ENCODE measurements around the gene BFSP2. TPM values are rescaled to one million over a fixed set of nuclear protein-coding genes. Genes with fewer than 3 reads are reported as not detected.

The BFSP2 gene
- total RNA-seq, 2 donors from 2014 or later, result not detected

DNA sequence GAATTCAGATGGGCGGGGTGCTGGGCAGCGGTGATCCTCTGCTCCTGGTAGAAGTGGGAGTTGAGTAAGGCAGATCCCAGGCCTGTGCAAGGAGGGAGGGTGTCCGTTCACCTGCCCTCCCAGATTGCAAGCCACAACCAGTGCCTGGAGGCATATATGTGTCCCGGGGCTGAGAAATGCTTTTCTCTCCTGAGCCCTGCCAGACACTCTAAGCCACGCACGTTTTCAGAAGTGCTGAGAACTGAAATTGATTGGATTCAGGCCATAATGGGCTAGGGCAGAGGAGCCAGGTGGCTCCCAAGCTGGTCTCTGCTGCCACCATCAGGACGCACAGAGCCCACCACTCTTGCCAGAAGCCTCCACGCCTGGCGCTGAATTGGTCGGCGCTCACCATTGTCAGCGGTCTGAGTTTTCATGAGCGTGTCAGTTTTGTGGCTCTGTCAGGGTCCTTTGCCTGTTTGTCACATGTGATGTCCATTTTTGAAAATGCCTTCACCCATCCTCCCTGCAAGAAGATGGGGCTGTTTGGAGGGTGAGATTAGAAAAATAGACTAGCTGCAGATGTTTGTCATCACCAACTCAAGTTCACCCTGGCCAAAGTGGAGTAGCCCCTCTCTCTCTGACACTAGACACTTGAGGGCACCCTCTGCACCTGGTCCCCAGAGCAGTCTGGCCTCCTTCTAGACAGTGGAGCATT lies 15.4 kb upstream of the BFSP2 start:
- Histone ChIP-seq H3K4me3 (no peak overlapping the region), H3K27me3 (replicated peaks; ENCODE audit: insufficient read depth) (no peaks in the 10 kb centered on the region), H3K9me3 (no peaks in the 10 kb centered on the region), H3K27ac (no peak overlapping the region), H3K4me1 (ENCODE audit: control insufficient read depth in 1 of 2, low read depth in 2 of 2) (peaks cover 0 to 5% of the 10 kb centered on the region in 2 donors), H3K36me3 (no peaks in the 10 kb centered on the region)
- TF ChIP-seq, protein P1, sequence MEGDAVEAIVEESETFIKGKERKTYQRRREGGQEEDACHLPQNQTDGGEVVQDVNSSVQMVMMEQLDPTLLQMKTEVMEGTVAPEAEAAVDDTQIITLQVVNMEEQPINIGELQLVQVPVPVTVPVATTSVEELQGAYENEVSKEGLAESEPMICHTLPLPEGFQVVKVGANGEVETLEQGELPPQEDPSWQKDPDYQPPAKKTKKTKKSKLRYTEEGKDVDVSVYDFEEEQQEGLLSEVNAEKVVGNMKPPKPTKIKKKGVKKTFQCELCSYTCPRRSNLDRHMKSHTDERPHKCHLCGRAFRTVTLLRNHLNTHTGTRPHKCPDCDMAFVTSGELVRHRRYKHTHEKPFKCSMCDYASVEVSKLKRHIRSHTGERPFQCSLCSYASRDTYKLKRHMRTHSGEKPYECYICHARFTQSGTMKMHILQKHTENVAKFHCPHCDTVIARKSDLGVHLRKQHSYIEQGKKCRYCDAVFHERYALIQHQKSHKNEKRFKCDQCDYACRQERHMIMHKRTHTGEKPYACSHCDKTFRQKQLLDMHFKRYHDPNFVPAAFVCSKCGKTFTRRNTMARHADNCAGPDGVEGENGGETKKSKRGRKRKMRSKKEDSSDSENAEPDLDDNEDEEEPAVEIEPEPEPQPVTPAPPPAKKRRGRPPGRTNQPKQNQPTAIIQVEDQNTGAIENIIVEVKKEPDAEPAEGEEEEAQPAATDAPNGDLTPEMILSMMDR (IDR thresholded peaks at IDR 0.05), result peak; percentile 51
- no peak for ATAC-seq (ENCODE audit: insufficient number of reproducible peaks, low FRiP score, low read depth)
- no peak for DNase-seq (ENCODE audit: low spot score)

DNA sequence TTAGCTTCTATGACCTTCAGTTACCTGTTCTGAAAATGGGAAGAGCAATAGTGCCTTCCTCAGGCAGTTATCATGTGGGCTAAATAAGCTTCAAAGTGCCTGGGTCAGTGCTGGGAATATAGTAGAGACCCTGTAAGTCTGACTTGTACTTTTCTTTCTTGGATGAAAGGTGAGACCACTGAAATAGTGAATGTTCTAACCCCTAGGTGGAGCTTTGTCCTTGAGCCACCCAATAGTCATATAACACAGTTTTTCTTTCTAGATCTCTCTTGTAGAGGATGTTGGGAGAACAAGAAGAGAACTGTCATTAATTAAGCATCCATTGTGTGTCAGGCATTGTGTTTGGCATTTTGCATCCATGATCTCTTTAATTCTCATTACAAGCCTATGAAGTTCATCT lies 13.0 kb upstream of the BFSP2 start:
- Histone ChIP-seq H3K9me3 (no peaks in the 10 kb centered on the region), H3K27me3 (replicated peaks; ENCODE audit: insufficient read depth) (no peaks in the 10 kb centered on the region), H3K27ac (no peak overlapping the region), H3K4me3 (no peak overlapping the region), H3K4me1 (ENCODE audit: control insufficient read depth in 1 of 2, low read depth in 2 of 2) (peaks cover 0 to 5% of the 10 kb centered on the region in 2 donors), H3K36me3 (no peaks in the 10 kb centered on the region)
- ATAC-seq (ENCODE audit: insufficient number of reproducible peaks, low FRiP score, low read depth), result no peak
- TF ChIP-seq, protein P1 (IDR thresholded peaks at IDR 0.05), result no peak
- DNase-seq (ENCODE audit: low spot score), result no peak

DNA sequence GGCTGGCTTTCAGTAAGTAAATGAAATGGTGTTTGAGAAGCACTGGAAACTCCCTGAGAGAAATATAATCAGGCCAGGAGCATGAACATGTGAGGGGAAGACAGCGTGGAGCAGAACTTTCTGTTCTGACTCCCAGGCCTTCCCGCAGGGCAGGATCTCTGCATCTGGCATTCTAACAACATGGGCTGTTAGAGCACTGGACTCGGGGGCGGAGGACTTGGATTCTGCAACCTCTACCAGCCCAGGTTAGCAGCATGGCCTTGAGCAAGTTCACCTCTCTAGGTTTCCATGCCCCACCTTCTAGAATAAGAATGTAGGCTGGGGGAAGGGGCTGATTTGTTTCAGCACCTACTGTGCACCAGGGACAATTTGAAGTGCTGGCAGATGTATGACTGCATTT lies 12.5 kb upstream of the BFSP2 start:
- no peak overlapping the region for H3K4me3 ChIP-seq
- H3K36me3 ChIP-seq, result no peaks in the 10 kb centered on the region
- peaks cover 0 to 5% of the 10 kb centered on the region in 2 donors for H3K4me1 ChIP-seq (ENCODE audit: control insufficient read depth in 1 of 2, low read depth in 2 of 2)
- H3K9me3 ChIP-seq, result no peaks in the 10 kb centered on the region
- H3K27me3 ChIP-seq (replicated peaks; ENCODE audit: insufficient read depth), result no peaks in the 10 kb centered on the region
- ATAC-seq (ENCODE audit: insufficient number of reproducible peaks, low FRiP score, low read depth), result no peak
- H3K27ac ChIP-seq, result no peak overlapping the region
- no peak for DNase-seq (ENCODE audit: low spot score)
- TF ChIP-seq, protein P1 (IDR thresholded peaks at IDR 0.05), result no peak

DNA sequence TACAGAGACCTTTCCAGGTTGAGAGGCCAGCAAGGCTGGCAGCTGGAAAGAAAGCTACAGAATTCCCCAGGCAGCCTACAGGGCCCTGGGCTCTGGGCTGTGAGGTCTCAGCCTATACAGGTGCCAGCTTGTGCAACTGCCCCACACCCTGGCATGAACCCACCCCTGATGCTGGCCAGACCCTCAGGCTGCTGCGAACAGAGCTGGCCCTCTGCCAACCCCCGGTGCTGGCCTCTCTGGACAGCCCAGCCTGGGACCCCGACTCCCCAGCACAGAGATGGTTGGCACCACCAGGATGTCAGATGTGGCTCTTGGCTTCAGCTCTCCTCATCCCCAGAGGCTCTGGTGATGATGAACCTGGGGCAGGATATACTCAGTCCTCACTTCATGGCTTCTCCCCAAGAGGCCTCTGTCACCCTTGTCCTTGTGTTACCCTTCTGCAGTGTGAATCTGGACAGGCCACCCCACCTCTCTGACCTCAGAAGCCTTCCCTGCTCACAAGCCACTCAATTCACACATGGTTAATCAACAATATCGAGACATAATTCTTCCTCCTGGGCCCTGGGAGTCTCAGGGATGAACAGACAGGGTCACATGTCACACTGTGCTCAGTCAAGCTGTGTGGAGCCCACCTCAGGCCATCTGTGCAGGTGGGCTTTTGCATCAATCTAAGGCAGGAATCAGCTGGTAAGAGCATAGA lies 11.0 kb upstream of the BFSP2 start:
- Histone ChIP-seq H3K27me3 (replicated peaks; ENCODE audit: insufficient read depth) (no peaks in the 10 kb centered on the region), H3K4me3 (no peak overlapping the region), H3K36me3 (no peaks in the 10 kb centered on the region), H3K4me1 (ENCODE audit: control insufficient read depth in 1 of 2, low read depth in 2 of 2) (peaks cover 0 to 5% of the 10 kb centered on the region in 2 donors), H3K27ac (no peak overlapping the region), H3K9me3 (no peaks in the 10 kb centered on the region)
- TF ChIP-seq, protein P1 (IDR thresholded peaks at IDR 0.05), result no peak
- DNase-seq (ENCODE audit: low spot score) (no peak), ATAC-seq (ENCODE audit: insufficient number of reproducible peaks, low FRiP score, low read depth) (no peak)

DNA sequence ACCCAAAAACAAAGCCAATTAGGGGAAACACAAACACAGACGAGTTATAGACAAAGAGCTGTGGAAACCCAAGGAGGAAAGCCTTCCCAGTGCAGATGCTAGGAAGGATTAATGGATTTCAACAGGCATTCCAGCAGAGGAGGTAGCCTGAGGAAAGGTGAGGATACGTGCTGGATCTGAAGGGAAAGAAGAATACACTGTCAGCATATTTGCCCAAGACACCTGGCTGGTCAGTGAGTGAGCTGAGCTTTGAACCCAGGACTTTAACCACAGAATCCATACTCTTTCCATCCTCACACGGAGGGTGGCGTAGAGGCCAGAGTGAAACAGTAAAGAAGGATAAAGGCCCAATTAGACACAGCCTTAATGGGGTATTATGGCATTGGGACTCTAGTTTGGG lies 9.1 kb upstream of the BFSP2 start:
- Histone ChIP-seq H3K9me3 (no peaks in the 10 kb centered on the region), H3K36me3 (no peaks in the 10 kb centered on the region), H3K27me3 (replicated peaks; ENCODE audit: insufficient read depth) (no peaks in the 10 kb centered on the region), H3K4me1 (ENCODE audit: control insufficient read depth in 1 of 2, low read depth in 2 of 2) (no peaks in the 10 kb centered on the region), H3K27ac (no peak overlapping the region), H3K4me3 (no peak overlapping the region)
- DNase-seq (ENCODE audit: low spot score) (no peak), ATAC-seq (ENCODE audit: insufficient number of reproducible peaks, low FRiP score, low read depth) (no peak)
- TF ChIP-seq, protein P1 (IDR thresholded peaks at IDR 0.05), result no peak

All from thoracic aorta (tissue), 2 donors.